ENCODE measurements around the gene RHOH. TPM values are rescaled to one million over a fixed set of nuclear protein-coding genes. Genes with fewer than 3 reads are reported as not detected.

Gene RHOH
- total RNA-seq, 1 donor from 2014 or later = not detected

GRCh38 chr4:40201898-40202297 lies 5.1 kb downstream of the RHOH start:
- Histone ChIP-seq H3K4me1 (ENCODE audit: insufficient read depth, low read length) (no peaks in the 10 kb centered on the region), H3K79me2 (ENCODE audit: insufficient read depth, low read length) (no peaks in the 10 kb centered on the region), H3K27me3 (ENCODE audit: insufficient read depth, low read length) (no peaks in the 10 kb centered on the region), H3K9ac (ENCODE audit: low read length) (no peak overlapping the region), H3K9me3 (ENCODE audit: insufficient read depth, low read depth, low read length) (no peaks in the 10 kb centered on the region), H2AFZ (ENCODE audit: low read depth, low read length) (no peak overlapping the region), H3K27ac (ENCODE audit: low read depth, low read length) (no peak overlapping the region), H4K20me1 (ENCODE audit: insufficient read depth, low read length) (no peaks in the 10 kb centered on the region), H3K4me2 (ENCODE audit: low read length) (no peak overlapping the region), H3K4me3 (ENCODE audit: insufficient read depth, low read depth, low read length) (no peak overlapping the region), H3K36me3 (ENCODE audit: insufficient read depth, low read length) (no peaks in the 10 kb centered on the region)
- Mint-ChIP-seq H3K36me3 (ENCODE audit: low read depth, unreplicated experiment) (no peaks in the 10 kb centered on the region), H3K4me3 (ENCODE audit: unreplicated experiment) (no peak overlapping the region), H3K27me3 (ENCODE audit: low read depth, unreplicated experiment) (peaks cover 6% of the 10 kb centered on the region), H3K4me1 (ENCODE audit: low read depth, unreplicated experiment) (peaks cover 15% of the 10 kb centered on the region), H3K27ac (ENCODE audit: unreplicated experiment) (no peak overlapping the region), H3K9me3 (ENCODE audit: unreplicated experiment) (no peaks in the 10 kb centered on the region)
- DNase-seq (ENCODE audit: low read depth) (no peak), FAIRE-seq (no peak)
- TF ChIP-seq EZH2 (IDR thresholded peaks at IDR 0.05; ENCODE audit: insufficient read depth, low read length) (no peak), CTCF (IDR thresholded peaks at IDR 0.05; ENCODE audit: insufficient read depth, low read depth, low read length) (no peak)

- Mint-ChIP-seq H3K36me3 (ENCODE audit: low read depth, unreplicated experiment) (no peaks in the 10 kb centered on the region), H3K27ac (ENCODE audit: unreplicated experiment) (no peak overlapping the region), H3K4me3 (ENCODE audit: unreplicated experiment) (no peak overlapping the region), H3K9me3 (ENCODE audit: unreplicated experiment) (no peaks in the 10 kb centered on the region), H3K27me3 (ENCODE audit: low read depth, unreplicated experiment) (peaks cover 6% of the 10 kb centered on the region), H3K4me1 (ENCODE audit: low read depth, unreplicated experiment) (peaks cover 15% of the 10 kb centered on the region)
- H3K79me2 ChIP-seq (ENCODE audit: insufficient read depth, low read length) = no peaks in the 10 kb centered on the region
- H3K27me3 ChIP-seq (ENCODE audit: insufficient read depth, low read length) = no peaks in the 10 kb centered on the region
- H4K20me1 ChIP-seq (ENCODE audit: insufficient read depth, low read length) = no peaks in the 10 kb centered on the region
- no peaks in the 10 kb centered on the region for H3K36me3 ChIP-seq (ENCODE audit: insufficient read depth, low read length)
- DNase-seq (ENCODE audit: low read depth) = no peak
- H2AFZ ChIP-seq (ENCODE audit: low read depth, low read length) = no peak overlapping the region
- no peak for TF ChIP-seq CTCF (IDR thresholded peaks at IDR 0.05; ENCODE audit: insufficient read depth, low read depth, low read length)
- TF ChIP-seq EZH2 (IDR thresholded peaks at IDR 0.05; ENCODE audit: insufficient read depth, low read length) = no peak
- no peak for FAIRE-seq
- H3K9me3 ChIP-seq (ENCODE audit: insufficient read depth, low read depth, low read length) = no peaks in the 10 kb centered on the region
- no peaks in the 10 kb centered on the region for H3K4me1 ChIP-seq (ENCODE audit: insufficient read depth, low read length)
- no peak overlapping the region for H3K27ac ChIP-seq (ENCODE audit: low read depth, low read length)
- H3K9ac ChIP-seq (ENCODE audit: low read length) = no peak overlapping the region
- no peak overlapping the region for H3K4me3 ChIP-seq (ENCODE audit: insufficient read depth, low read depth, low read length)
- H3K4me2 ChIP-seq (ENCODE audit: low read length) = no peak overlapping the region
Observed at GRCh38 chr4:40202474-40202873, 5.6 kb downstream of the RHOH start.

GRCh38 chr4:40204507-40205258 lies 7.9 kb downstream of the RHOH start:
- Histone ChIP-seq H3K27ac (ENCODE audit: low read depth, low read length) (no peak overlapping the region), H3K4me1 (ENCODE audit: insufficient read depth, low read length) (no peaks in the 10 kb centered on the region), H3K4me3 (ENCODE audit: insufficient read depth, low read depth, low read length) (no peak overlapping the region), H3K79me2 (ENCODE audit: insufficient read depth, low read length) (no peaks in the 10 kb centered on the region), H3K27me3 (ENCODE audit: insufficient read depth, low read length) (no peaks in the 10 kb centered on the region), H3K36me3 (ENCODE audit: insufficient read depth, low read length) (no peaks in the 10 kb centered on the region), H3K4me2 (ENCODE audit: low read length) (no peak overlapping the region), H3K9me3 (ENCODE audit: insufficient read depth, low read depth, low read length) (no peaks in the 10 kb centered on the region), H2AFZ (ENCODE audit: low read depth, low read length) (peak overlapping the region; percentile 4), H4K20me1 (ENCODE audit: insufficient read depth, low read length) (no peaks in the 10 kb centered on the region), H3K9ac (ENCODE audit: low read length) (no peak overlapping the region)
- H3K27me3 Mint-ChIP-seq (ENCODE audit: low read depth, unreplicated experiment) = peaks cover 2% of the 10 kb centered on the region
- no peak overlapping the region for H3K27ac Mint-ChIP-seq (ENCODE audit: unreplicated experiment)
- H3K4me3 Mint-ChIP-seq (ENCODE audit: unreplicated experiment) = no peak overlapping the region
- no peak for DNase-seq (ENCODE audit: low read depth)
- H3K4me1 Mint-ChIP-seq (ENCODE audit: low read depth, unreplicated experiment) = peaks cover 15% of the 10 kb centered on the region
- FAIRE-seq = no peak
- TF ChIP-seq EZH2 (IDR thresholded peaks at IDR 0.05; ENCODE audit: insufficient read depth, low read length) = no peak
- no peak for TF ChIP-seq CTCF (IDR thresholded peaks at IDR 0.05; ENCODE audit: insufficient read depth, low read depth, low read length)
- H3K36me3 Mint-ChIP-seq (ENCODE audit: low read depth, unreplicated experiment) = no peaks in the 10 kb centered on the region
- no peaks in the 10 kb centered on the region for H3K9me3 Mint-ChIP-seq (ENCODE audit: unreplicated experiment)

Data from astrocyte (in vitro differentiated cells and primary cell).